ENCODE data around the gene CHST12.
A peak's percentile ranks its signal among the peaks of the same experiment; 100 is the strongest.
"Not testable (repeated sequence)": the region's sequence is repeated elsewhere in the genome, so short reads cannot be mapped to it uniquely, and the experiment has no call there.

The CHST12 gene

DNA sequence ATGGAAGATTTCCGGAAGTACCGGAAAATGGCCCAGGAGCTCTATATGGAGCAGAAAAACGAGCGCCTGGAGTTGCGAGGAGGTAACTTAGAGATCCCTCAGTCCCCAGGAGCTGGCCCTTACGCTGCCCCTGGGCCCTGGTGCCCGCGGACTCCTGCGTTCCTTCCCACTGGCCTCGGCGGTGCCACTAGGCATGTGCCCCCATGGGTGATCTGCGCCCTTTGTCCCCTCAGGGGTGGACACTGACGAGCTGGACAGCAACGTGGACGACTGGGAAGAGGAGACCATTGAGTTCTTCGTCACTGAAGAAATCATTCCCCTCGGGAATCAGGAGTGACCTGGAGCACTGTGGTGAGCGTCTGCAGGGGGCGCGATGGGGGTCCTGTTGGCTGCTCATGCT, 24.2 kb upstream of the CHST12 start:
- DNase-seq: no peak

DNA sequence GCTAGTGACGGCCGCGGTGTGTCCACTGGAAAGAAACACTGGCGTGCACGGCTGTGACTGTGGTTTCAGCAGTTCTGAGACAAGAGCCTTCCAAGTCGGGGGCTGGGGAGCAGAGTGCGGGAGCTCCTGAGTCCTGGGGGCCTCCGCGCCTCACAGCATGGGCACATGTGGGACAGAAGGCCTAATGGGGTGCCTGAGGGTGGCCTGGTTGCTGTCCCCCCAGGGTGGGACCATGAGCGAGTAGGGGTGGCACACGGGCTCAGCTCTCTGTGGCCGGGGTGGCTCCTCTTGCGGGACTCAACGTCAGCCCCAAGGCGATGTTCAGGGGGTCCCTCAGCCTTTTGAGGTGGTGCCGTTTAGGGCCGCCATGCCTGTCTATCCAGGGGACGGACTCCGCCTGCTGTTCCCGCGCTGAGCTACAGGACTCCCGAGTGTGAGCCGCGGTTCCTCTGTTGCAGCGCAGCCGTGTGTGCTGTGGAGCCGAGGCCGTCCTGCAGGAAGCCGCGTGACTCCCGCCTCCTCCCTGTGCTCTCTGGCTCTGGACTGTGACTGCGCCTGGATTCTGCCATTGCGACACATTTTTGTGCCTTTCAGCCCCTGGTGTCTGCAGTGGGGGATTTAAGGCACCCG, 23.5 kb upstream of the CHST12 start:
- DNase-seq: no peak

DNA sequence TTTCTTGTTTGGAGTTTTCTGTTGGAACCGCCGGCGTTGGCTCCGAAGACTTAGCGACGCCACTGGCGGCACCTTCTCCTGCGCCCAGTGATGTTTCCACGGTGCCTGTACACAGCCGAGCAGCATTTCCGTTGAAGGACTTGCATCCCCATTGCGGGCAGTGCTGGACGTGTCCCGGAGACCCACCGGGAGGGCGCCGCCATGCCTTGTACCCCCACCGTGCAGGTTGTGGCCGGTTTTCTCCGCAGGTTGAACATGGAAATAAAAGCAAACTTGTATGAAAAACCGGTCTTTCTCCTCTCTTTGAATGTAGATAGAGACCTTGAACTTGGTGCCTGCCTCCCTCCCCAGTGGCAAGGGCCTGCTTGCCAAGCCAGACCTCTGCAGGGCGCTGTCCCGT, 22.9 kb upstream of the CHST12 start:
- DNase-seq: no peak

DNA sequence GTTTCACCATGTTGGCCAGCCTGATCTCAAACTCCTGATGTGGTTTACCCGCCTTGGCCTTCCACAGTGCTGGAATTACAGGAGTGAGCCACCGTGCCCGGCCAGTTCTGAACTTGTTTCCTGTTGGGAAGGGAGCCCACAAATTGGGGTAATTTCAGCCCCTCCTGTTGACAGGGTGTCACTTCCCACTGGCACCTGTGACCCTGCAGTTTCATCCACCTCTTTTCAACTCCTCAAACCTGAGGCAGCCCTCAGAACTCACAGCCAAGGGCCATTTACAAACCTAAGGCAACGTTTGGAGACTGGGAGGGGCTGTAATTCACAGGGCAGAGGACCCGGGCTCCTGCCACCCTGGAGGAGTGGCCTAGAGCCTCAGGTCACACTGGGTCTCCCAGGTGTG, 22.2 kb upstream of the CHST12 start:
- DNase-seq: no peak

DNA sequence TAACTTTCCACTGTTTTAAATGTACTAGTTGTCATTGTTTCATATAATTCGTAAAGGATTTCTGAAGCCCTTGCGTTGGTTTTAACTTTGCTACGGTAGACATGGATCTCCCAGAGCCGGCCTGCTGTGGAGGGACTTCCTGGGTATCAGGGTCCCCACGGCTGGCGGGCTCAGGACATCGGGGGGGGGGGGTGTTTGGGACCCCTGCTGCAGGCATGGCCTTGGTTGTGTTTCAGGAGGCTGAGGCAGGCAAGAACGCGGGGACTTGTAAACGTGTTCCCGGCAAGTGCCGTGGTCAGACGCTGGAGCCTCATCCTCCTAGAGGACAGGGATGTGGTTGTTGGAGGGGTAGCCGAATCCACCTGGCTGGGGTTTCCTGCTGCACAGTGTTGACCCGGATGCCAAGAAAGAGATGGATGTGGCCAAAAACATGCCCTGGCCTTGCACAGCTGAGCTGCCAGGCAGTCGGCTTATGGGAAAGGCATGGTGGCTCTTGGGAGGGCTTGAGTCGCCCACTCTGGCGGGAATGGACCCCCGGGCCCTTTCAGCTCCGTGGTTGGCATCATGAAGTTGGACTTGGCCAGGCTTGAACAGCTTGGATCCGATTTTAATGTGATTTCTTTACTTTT, 21.4 kb upstream of the CHST12 start:
- DNase-seq: no peak

DNA sequence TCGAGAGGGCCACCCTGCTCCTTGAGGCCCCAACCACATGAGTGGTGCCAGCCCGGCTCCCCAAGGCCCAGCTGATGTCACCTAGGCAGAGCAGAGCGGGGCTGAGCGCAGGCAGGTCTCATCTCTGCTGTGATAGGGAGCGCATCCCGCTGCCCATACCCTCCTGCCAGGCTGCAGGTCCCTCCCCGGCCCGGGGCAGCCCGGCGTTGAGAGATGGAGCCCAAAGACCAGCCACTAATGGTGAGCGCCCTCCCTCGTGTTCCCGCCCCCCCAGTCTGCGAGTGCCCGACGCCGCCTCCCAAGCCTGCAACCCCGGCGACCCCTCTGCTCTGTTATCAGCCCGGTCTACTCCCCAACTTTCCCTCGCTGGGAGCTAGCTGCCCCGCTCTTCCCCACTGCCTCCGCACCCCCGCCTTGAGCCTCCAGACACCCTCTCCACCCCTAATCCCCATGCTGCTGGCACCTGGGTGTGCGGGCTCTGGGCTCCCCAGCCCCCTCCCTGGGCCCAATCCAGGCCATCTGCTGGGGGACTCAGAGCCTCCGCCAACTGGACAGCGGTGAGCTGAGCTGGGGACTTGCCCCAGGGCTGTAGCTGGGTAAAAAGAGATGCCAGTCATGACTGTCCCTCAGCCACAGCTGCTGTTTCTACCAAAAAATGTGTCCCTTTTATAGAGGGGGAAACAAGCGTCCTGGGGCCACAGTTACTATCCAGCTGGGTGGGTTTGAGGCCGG, 19.7 kb upstream of the CHST12 start:
- no peak for DNase-seq

DNA sequence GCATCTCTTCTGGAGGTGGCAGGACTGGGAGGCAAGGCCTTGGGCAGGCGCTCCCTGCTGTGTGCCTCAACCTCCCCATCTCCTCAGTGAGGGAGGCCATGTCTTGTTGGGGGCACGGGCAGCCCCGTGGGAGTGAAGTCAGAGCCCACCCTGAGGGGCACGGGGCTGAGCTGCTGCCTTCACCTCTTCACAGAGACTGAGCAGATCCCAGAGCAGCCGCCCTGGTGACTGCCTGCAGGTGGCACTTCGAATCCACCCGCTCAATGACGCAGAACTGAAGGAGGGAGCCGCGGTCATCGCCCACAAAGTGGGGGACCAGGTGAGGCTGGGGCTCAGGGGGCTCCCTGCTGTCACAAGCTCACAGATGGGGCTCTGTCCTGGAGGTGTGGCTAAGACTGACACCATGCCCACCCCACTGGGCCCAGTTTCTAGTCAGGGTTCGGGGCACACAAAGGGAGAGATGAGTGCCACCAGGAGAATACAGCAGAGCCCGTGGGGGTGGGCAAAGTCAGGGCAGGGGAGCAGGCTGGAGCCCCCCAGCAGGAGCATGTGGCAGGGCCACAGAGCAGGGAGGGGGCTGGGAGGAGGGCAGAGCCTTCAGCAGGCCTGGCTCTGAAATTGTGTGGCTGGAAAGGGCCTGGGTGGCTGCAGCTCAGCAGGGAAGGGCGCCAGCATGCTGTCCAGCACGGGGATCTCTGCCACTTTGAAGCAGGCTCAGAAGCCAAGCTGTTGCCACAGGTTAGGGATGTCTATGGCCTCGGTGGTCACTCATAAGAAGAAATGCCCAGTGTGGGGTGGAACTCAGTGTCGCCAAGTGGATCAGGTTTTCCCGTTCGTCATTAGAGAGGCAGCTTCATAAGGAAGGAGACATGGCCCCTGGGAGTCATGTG, 18.8 kb upstream of the CHST12 start:
- DNase-seq: no peak

DNA sequence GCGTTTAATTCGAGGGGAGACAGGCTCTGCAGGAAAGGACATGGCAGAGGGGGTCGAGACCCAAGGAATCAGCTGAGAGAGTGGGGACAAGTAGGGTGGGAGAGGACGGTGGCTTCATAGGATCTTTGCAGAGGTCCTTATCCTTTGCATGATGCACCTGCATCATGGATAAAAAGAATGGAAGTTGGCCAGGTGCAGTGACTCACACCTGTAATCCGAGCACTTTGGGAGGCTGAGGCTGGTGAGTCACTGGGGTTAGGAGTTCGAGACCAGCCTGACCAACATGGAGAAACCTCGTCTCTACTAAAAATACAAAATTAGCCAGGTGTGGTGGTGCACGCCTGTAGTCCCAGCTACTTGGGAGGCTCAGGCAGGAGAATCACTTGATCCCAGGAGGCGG, 17.3 kb upstream of the CHST12 start:
- DNase-seq: not testable (repeated sequence)

DNA sequence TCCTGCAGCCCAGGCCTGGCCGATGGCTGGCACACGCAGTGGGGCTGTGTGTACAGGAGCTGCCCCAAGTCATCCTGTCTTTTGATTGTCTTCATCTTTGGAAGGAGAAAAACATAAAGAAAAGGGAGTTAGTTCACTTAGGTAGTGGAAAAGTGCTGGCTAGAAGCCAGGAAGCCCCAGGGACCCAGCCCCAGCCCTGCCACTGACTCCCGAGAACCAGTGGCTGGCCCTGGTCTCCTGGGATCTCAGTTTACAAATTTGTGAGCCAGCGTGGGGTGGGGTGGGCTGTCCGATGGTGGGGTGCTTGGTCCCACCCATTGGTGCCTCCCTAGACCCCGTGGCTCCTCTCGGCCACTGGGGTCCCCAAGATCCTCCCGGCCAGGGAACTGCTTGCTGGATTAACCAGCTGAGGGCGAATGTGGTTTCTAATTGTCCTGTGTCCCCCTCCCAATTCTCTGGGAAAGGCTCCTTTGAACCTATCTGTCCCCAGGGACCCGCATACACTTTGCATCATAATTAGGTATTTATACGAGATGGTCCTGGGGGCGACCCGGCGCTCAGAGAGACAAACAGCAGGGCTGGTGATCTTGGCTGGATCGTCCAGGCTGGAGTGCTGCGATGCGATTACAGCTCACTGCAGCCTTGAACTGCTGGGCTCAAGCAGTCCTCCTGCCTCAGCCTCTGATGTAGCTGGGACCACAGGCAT, 16.3 kb upstream of the CHST12 start:
- no peak for DNase-seq

DNA sequence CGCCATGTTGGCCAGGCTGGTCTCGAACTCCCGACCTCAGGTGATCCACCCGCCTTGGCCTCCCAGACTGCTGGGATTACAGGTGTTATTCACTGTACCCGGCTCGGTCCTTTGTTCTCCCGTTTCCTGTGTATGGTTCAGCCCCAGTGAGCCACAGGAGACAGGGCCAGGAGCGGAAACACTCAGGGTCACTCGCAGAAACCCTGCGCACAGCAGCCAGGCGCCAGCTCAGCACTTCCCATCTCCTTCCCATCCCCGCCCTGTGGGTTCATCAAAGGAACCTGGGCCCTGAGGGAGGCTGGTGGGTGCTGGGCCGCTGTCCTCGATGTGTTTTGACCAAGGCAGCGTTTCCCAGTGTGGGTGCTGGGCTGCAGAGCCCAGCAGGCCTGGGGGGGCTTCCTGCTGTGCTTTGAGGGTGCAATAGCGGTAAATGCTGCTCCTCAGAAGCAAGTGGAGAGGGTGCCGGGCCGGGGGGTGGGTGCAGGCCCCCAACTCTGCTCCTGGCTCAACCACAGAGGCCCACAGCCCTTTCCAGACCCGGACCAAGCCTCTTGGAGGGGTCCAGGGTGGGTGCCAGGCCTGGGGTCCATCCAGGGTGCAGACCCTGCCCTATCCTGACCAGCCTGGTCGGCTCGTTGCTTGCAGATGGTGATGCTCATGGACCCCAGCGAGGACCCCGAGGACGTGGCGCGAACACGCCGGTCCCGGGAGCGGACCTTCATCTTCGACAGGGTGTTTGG, 15.3 kb upstream of the CHST12 start:
- DNase-seq: no peak

DNA sequence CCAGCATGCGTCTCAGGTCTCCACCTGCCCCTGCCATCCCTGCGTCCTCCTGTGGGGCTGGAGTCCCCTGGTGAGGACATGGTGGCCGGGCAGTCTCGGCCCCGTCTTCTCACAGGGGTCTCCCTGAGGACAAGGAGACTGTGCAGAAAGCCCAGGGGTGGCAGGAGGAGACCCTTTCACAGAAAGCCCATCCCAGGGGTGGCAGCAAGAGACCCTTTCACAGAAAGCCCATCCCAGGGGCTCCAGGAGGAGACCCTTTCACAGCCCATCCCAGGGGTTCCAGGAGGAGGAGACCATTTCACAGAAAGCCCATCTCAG, 14.8 kb upstream of the CHST12 start:
- DNase-seq: no peak

DNA sequence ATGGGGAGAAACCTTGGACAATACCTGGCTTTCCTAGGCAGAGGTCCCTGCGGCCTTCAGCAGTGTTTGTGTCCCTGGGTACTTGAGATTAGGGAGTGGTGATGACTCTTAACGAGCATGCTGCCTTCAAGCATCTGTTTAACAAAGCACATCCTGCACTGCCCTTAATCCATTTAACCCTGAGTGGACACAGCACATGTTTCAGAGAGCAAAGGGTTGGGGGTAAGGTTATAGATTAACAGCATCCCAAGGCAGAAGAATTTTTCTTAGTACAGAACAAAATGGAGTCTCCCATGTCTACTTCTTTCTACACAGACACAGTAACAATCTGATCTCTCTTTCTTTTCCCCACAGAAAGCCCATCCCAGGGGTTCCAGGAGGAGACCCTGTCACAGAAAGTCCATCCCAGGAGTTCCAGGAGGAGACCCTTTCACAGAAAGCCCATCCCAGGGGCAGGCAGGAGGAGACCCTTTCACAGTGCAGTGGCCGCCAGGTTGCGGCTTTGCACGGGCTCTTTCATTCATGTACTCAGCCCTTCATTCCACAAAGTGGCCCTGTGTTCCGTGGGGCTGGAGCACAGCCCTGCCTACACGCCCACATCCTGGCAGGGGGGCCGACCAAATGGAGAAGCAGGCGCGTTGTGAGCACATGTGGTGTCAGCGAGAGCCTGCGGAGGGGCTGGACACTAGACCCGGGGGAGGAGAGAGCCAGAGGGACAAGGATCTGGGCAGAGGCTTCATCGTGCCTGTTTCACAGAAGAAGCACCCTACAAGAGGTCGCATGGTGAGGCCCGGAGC, 13.2 kb upstream of the CHST12 start:
- not testable (repeated sequence) for DNase-seq

DNA sequence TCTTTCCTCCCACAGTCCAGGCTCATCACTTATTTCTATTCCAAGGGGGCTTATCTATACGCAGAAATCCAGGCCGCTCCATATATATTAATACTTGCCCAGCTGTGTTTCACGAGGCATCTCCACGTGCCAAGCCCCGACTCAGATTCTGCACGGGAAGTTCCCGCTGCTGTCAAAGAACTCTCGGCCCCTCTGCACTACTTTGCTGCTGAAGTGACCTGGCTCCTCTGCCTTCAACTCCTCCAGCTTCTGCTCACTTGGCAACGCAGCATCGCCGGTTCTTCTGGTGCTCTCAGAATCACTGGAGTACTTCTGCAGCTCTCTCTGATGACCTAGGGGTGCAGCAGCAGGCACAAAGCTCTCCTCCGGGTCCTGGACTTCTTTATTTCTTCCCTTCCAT, 9.7 kb upstream of the CHST12 start:
- DNase-seq: no peak

DNA sequence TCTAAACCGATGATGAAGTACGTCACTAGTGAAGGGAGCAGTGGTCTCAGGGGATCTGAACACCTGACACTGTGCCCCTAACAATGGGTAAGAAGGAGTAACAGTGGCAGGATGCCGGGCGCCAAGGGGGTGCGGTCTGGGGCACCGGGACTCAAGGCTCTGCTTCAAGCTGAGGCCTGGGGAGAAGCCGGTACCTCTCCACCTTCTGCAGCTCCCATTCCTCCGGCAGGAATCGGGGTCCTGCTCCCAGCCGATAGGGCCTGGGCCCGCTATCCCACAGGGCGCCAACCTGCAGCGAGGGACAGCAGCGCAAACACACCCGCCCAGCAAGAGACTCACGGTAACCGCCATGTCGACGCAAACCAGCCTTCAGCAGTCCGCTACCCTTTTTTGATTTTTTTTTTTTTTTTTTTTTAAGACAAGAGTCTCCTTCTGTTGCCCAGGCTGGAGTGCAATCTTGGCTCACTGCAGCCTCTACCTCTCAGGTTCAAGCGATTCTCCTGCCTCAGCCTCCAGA, 8.8 kb upstream of the CHST12 start:
- no peak for DNase-seq

DNA sequence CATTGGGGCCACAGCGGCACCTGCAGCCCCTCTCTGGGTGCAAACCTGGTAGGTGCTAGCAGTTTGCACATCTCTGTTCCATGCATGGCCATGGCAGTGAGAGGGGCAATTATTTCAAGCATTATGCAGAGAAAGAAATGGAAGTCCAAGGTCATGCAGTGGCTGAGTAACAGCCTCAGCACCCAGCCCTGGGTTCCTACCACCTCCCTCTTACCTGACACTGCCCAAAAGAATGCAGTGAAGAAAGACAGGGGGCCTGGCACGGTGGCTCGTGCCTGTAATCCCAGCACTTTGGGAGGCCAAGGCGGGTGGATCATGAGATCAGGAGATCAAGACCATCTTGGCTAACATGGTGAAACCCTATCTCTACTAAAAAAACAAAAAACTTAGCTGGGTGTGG, 4.9 kb upstream of the CHST12 start:
- DNase-seq: no peak

DNA sequence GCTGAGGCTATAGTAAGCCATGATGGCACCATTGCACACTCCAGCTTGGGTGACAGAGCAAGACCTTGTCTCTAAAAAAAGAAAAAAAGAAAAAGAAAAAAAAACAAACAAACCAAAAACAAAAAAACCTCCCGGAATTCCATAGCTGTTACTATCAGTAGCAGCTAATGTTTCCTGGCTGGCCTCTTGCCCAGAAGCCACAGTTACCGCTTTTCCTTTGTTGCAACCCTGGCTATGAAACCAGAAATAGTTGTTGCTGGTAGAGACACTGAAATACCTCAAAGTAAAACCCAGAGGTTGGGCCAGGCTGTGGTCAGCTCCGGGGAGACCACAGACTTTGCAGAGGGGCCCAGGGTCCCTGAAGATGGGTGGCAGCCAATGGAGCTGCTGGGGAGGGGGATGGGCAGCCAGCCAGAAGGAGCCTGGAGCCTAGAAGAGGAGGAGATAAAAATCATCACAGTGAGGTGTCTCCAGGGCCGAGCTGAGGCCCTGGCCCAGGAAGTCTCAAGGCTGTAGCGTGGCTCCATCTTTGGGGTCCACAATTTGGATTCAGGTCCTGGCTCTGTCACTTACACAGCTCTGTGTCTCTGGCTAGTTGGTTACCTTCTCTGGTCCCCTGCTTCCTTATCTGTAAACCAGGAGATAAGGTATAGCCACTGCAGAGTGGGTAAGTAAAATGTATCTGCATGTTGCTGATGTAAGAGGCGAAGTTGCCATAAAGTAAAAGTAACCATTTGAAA, 3.4 kb upstream of the CHST12 start:
- peak; percentile 94 for DNase-seq

DNA sequence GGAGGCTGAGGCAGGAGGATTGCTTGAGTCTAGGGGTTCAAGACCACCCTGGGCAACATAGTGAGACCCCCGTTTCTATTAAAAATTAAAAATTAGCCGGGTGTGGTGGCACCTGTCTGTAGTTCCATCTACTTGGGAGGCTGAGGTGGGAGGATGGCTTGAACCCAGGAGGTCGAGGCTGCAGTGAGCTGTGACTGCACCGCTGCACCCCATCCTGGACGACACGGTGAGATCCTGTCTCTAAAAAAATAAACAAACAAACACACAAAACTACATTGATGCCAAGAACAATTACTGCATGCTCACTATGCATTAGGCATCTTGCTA, 761 bp upstream of the CHST12 start:
- no peak for DNase-seq

DNA sequence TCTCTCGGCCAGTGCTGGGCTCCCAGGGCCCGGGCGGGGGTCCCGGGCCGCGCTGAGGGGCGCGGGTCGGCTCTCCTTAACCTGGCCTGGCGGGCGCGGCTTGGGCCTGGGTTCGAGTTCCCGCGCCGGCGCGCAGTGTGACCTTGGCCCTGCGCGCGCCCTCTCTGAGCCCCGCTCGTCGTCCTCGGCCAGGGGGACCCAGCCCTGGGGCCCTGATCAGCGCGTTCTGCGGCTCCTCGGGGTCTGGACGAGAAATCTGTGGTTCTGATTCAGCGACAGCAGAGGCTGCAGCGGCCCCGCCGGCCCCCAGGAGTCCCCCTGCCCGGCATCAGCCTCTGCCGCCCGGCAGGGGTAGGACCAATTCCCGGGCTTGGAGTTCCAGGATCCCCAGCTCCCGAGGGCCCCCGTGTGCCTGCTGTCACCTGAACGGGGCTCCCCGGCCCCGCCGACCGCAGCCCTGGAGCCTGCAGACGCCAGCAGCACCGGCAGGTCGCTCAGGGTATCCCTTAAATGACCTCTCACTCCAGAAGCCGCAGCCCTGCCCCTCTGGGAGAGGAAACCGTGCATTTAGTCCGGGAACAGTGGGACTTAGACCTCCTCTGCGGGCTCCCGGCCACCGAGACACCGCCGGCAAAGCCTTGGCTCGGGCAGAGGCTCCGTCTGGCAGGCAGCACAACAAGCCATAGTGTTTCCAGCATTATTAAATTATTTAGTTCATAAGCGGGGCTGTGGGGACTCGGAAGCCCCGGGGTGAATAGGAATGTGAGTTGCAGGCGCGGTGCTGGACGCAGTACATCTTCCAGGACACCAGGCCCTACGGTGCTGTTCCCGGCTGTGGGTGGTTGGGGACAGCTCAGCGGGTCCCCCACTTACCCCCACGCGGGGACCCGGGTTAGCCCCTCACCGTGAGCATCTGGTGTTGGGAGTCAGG, 572 bp downstream of the CHST12 start:
- DNase-seq: peak; percentile 37

DNA sequence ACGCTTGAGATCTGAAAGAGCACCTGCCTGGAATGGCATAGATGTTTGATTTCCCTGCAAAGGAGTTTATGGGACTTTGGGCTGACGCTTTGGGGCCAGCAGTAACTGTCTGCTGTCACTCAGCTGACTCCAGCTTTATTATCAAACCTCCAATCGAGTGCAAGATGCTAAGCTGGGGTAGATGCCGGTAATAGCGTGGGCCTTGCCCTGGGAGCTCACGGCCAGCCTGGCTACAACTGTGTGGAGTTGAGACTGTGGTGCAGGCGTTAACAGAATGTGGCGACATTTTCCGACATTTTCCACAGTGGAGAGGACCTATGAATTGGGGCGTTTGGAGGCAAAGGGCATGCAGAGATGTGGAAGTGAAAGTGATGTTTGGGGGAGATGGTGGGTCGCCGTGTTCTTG, 1.3 kb downstream of the CHST12 start:
- peak; percentile 30 for DNase-seq
